ENCODE data around the gene CDK6.

The CDK6 gene

GRCh38 chr7:92708111-92709042 is 128.0 kb downstream of the CDK6 start:
- no peak for DNase-seq (ENCODE audit: low read depth)

- DNase-seq (ENCODE audit: low read depth) = no peak
Measured at GRCh38 chr7:92707435-92707834, 128.9 kb downstream of the CDK6 start.

GRCh38 chr7:92706563-92706962 is 129.8 kb downstream of the CDK6 start:
- no peak for DNase-seq (ENCODE audit: low read depth)

GRCh38 chr7:92705831-92706230 is 130.5 kb downstream of the CDK6 start:
- DNase-seq (ENCODE audit: low read depth) = no peak

GRCh38 chr7:92704858-92705257 is 131.5 kb downstream of the CDK6 start:
- no peak for DNase-seq (ENCODE audit: low read depth)

- DNase-seq (ENCODE audit: low read depth) = no peak
Measured at GRCh38 chr7:92702535-92702934, 133.8 kb downstream of the CDK6 start.

- DNase-seq (ENCODE audit: low read depth) = no peak
Measured at GRCh38 chr7:92699966-92700514, 136.3 kb downstream of the CDK6 start.

GRCh38 chr7:92699560-92699959 is 136.8 kb downstream of the CDK6 start:
- no peak for DNase-seq (ENCODE audit: low read depth)

GRCh38 chr7:92698237-92698841 is 138.0 kb downstream of the CDK6 start:
- no peak for DNase-seq (ENCODE audit: low read depth)

- DNase-seq (ENCODE audit: low read depth) = no peak
Measured at GRCh38 chr7:92697414-92697813, 139.0 kb downstream of the CDK6 start.

GRCh38 chr7:92697012-92697411 is 139.4 kb downstream of the CDK6 start:
- DNase-seq (ENCODE audit: low read depth) = no peak

GRCh38 chr7:92696584-92696983 is 139.8 kb downstream of the CDK6 start:
- no peak for DNase-seq (ENCODE audit: low read depth)

GRCh38 chr7:92695308-92696261 is 140.8 kb downstream of the CDK6 start:
- no peak for DNase-seq (ENCODE audit: low read depth)

GRCh38 chr7:92694211-92694610 is 142.2 kb downstream of the CDK6 start:
- DNase-seq (ENCODE audit: low read depth) = no peak

GRCh38 chr7:92693519-92693918 is 142.9 kb downstream of the CDK6 start:
- DNase-seq (ENCODE audit: low read depth) = no peak

GRCh38 chr7:92691578-92691977 is 144.8 kb downstream of the CDK6 start:
- DNase-seq (ENCODE audit: low read depth) = peak; percentile 13

GRCh38 chr7:92685136-92686042 is 151.0 kb downstream of the CDK6 start:
- peak; percentile 48 for DNase-seq (ENCODE audit: low read depth)

- no peak for DNase-seq (ENCODE audit: low read depth)
Measured at GRCh38 chr7:92684274-92684673, 152.1 kb downstream of the CDK6 start.

- no peak for DNase-seq (ENCODE audit: low read depth)
Measured at GRCh38 chr7:92682903-92683539, 153.4 kb downstream of the CDK6 start.

- DNase-seq (ENCODE audit: low read depth) = no peak
Measured at GRCh38 chr7:92682330-92682729, 154.0 kb downstream of the CDK6 start.

Measured in stimulated activated CD4-positive, alpha-beta T cell treated with anti-CD3 and anti-CD28 coated beads, Interleukin-2, amount 100 ng/mL, for 4 hours (primary cell).